ENCODE data around the gene ZMYND8.

Gene ZMYND8

GRCh38 chr20:47332381-47333206 lies 23.9 kb downstream of the ZMYND8 start:
- no peak for DNase-seq

GRCh38 chr20:47330933-47331708 lies 25.4 kb downstream of the ZMYND8 start:
- DNase-seq: no peak

GRCh38 chr20:47330071-47330470 lies 26.4 kb downstream of the ZMYND8 start:
- no peak for DNase-seq

- no peak for DNase-seq
These were observed 28.4 kb downstream of the ZMYND8 start for GRCh38 chr20:47328129-47328528.

- no peak for DNase-seq
These were observed 28.8 kb downstream of the ZMYND8 start for GRCh38 chr20:47327711-47328110.

GRCh38 chr20:47326658-47327268 lies 29.7 kb downstream of the ZMYND8 start:
- no peak for DNase-seq

GRCh38 chr20:47325242-47325641 lies 31.3 kb downstream of the ZMYND8 start:
- no peak for DNase-seq

- no peak for DNase-seq
These were observed 35.3 kb downstream of the ZMYND8 start for GRCh38 chr20:47320990-47321805.

- no peak for DNase-seq
These were observed 36.8 kb downstream of the ZMYND8 start for GRCh38 chr20:47319517-47320252.

GRCh38 chr20:47318586-47319516 lies 37.6 kb downstream of the ZMYND8 start:
- peak; percentile 26 to 41 for DNase-seq

- no peak for DNase-seq
These were observed 38.4 kb downstream of the ZMYND8 start for GRCh38 chr20:47318027-47318585.

- DNase-seq: peak; percentile 92 to 93
These were observed 39.2 kb downstream of the ZMYND8 start for GRCh38 chr20:47317127-47317895.

- no peak for DNase-seq
These were observed 39.7 kb downstream of the ZMYND8 start for GRCh38 chr20:47316776-47317126.

- no peak for DNase-seq
These were observed 41.0 kb downstream of the ZMYND8 start for GRCh38 chr20:47315339-47316056.

- no peak for DNase-seq
These were observed 41.7 kb downstream of the ZMYND8 start for GRCh38 chr20:47314647-47315338.

GRCh38 chr20:47311967-47312681 lies 44.4 kb downstream of the ZMYND8 start:
- no peak for DNase-seq

- DNase-seq: no peak
These were observed 45.3 kb downstream of the ZMYND8 start for GRCh38 chr20:47311211-47311610.

GRCh38 chr20:47310729-47311128 lies 45.8 kb downstream of the ZMYND8 start:
- no peak for DNase-seq
